EH (cell line): ENCODE data around the gene STON2.

ENCODE experiments used
- DNase-seq: peaks from one replicate; pipeline ENCODE4 v3.0.0-alpha.2; 2015; ENCODE audit warnings: low read depth

Gene STON2

DNA sequence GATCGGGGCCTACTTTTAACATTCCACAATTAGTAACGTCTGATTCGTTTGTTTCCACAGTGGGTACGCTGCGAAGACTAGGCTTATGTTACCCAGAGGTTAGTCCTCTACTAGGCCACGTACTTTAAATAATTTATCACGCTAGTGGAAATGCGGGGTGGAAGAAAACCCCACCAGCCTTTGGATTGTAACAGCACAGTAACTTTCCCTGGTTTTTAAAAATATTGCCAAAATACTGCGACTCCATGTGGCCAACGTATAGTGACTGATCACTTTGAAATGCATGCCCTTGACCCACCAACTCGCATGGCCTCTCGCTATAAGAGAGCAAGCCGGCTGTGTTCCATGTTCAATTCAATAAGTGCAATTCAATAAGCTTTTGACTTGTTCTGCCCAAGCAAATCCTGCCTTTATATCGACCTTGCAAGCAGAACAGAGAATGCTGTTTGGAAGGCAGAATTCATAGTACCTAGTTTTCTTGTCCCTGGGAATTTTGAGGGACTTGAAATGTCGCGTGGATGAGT, 178.5 kb downstream of the STON2 start:
- no peak for DNase-seq

DNA sequence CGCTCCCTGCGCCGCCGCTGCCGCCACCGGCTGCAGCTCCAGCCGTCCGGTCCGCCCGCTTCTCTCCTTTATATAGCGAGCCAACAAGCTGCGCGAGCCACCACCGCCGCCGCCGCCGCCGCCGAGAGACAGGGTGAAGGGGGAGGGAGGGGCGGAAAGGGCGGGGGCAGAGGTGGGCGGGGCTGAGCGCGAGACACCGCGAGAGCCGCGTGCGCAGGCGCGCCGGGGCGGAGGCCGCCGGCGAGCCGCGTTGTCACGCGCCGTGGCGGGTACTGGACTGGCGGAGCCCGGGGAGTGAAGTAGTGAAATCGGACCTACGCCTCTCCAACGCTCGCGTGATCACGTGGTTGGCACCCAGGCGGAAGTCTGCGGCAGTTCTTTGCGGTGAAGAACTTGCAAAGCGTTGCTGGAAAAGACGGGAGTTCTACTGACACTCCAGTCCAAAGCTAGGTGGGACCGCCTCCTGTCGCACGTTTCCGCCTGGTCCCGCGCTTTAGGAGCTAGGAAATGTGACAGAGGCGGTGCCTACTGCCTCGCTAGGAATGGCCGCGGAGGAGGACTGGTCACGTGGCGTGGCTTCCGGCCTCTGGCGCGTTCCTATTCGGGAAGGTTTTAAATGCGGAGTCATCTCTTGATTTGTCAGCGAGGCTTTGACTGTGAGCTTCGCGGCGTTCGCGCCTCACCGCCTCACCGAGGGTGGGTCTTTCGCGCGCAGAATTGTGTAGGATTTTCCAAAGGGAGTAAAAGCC, 179.1 kb downstream of the STON2 start, which contains the start of gene GTF2A1:
GTF2A1 (minus strand) TSS at position 130 of the 749 bp plus-strand sequence. CDS start 441 bp downstream, outside the sequence.
- peak; percentile 97 for DNase-seq

- no peak for DNase-seq
These were observed 179.6 kb downstream of the STON2 start for GRCh38 chr14:81220580-81220829.

- peak; percentile 42 for DNase-seq
These were observed 180.2 kb downstream of the STON2 start for GRCh38 chr14:81219759-81220579.

- peak; percentile 99 for DNase-seq
These were observed 180.8 kb downstream of the STON2 start for GRCh38 chr14:81219210-81219758.

DNA sequence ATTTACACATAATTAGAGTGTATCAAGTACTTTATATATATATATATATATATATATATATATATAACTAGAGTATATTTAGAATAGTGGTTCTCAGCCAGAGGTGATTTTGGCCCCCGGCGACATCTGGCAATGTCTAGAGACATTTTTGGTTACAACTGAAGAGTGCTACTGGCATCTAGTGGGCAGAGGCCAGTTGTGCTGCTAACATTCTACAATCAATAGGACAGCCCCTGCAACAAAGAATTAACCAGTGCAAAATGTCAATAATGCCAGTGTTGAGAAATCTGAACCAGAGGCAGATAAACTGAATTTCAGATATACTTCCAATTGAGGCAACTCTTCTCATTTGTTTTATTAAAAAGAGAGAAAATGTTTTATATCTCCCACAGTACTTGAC, 188.3 kb downstream of the STON2 start:
- peak; percentile 37 for DNase-seq
